Breast epithelium (tissue), 3 donors: ENCODE results near the gene DBP.

Experiments
- POLR2A ChIP-seq: fragments of 450-650 bp; IDR thresholded peaks from one replicate; pipeline ENCODE4 v1.6.1; 2016; ENCODE audit warnings: antibody characterized with exemption, mild to moderate bottlenecking, moderate library complexity
- POLR2AphosphoS5 ChIP-seq, 3 donors: sonication (generic); formaldehyde crosslinking; IDR thresholded peaks; one replicate each; pipeline ENCODE4 v1.6.1; 2017; ENCODE audit warnings: antibody characterized with exemption in 3 of 3
- TF ChIP-seq, protein P1 (sequence below), 3 donors: fragments of 450-650 bp; IDR thresholded peaks; one replicate each; pipeline ENCODE4 v1.5.1; 2016 to 2017; ENCODE audit warnings: antibody characterized with exemption in 3 of 3, mild to moderate bottlenecking in 3 of 3, moderate library complexity in 3 of 3

DNA sequence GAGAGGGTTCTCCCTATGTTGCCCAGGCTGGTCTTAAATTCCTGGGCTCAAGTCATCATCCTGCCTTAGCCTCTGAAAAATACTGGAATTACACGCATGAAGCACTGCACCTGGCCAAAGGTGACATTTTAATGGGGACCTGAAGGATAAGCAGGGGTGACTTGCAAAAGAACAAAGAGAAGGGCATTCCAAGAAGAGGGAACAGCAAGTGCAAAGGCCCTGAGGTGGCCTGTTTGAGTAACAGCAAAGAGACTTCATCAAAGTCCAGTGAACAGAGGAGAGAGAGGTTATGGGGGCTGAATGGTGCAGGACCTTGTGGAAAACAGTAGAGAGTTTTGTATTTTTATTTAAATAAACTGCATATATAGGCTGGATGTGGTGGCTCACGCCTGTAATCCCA is 4.7 kb upstream of the DBP start:
- TF ChIP-seq, protein P1, sequence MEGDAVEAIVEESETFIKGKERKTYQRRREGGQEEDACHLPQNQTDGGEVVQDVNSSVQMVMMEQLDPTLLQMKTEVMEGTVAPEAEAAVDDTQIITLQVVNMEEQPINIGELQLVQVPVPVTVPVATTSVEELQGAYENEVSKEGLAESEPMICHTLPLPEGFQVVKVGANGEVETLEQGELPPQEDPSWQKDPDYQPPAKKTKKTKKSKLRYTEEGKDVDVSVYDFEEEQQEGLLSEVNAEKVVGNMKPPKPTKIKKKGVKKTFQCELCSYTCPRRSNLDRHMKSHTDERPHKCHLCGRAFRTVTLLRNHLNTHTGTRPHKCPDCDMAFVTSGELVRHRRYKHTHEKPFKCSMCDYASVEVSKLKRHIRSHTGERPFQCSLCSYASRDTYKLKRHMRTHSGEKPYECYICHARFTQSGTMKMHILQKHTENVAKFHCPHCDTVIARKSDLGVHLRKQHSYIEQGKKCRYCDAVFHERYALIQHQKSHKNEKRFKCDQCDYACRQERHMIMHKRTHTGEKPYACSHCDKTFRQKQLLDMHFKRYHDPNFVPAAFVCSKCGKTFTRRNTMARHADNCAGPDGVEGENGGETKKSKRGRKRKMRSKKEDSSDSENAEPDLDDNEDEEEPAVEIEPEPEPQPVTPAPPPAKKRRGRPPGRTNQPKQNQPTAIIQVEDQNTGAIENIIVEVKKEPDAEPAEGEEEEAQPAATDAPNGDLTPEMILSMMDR (IDR thresholded peaks at IDR 0.05), result no peak
- TF ChIP-seq POLR2AphosphoS5 (IDR thresholded peaks at IDR 0.05) (no peak), POLR2A (no peak)
